Activated naive CD8-positive, alpha-beta T cell treated with anti-CD3 and anti-CD28 coated beads, Interleukin-2, amount 10 ng/mL, durations not matched to agents 7 days and 5 days (primary cell): ENCODE data around the gene KCNJ11. TPM values are rescaled to one million over a fixed set of nuclear protein-coding genes. Genes with fewer than 3 reads are reported as not detected.

Experiments used
- ATAC-seq: fragments of 150-1000 bp; cut with Tn5 transposase; one replicate; pipeline ENCODE4 v1.10.0; 2021; ENCODE audit warnings: low read depth, moderate library complexity
- POLR2A ChIA-PET: fragments of 350-600 bp; sonication (Branson Sonifier 250); formaldehyde crosslinking; loops from one replicate; lab custom pipeline; 2021; ENCODE audit warnings: antibody characterized with exemption; lab: Charles Lee
- DNase-seq: peaks from one replicate; pipeline ENCODE4 v3.0.0; 2021
- H3K27ac Mint-ChIP-seq: one replicate; pipeline ENCODE4 v1.8.0; 2022; ENCODE audit warnings: mild to moderate bottlenecking, mixed read lengths
- H3K27me3 Mint-ChIP-seq: one replicate; pipeline ENCODE4 v1.8.0; 2022; ENCODE audit warnings: mild to moderate bottlenecking, moderate library complexity, mixed read lengths
- H3K36me3 Mint-ChIP-seq: one replicate; pipeline ENCODE4 v1.8.0; 2021; ENCODE audit warnings: mild to moderate bottlenecking, mixed read lengths
- H3K4me1 Mint-ChIP-seq: one replicate; pipeline ENCODE4 v1.8.0; 2021; ENCODE audit warnings: mixed read lengths
- H3K4me3 Mint-ChIP-seq: one replicate; pipeline ENCODE4 v1.8.0; 2022; ENCODE audit warnings: mild to moderate bottlenecking, moderate library complexity, mixed read lengths
- H3K9me3 Mint-ChIP-seq: one replicate; pipeline ENCODE4 v1.8.0; 2021; ENCODE audit warnings: mixed read lengths
- total RNA-seq, 2 experiments: library from RNA; stranded (reverse); gene quantifications; one replicate each; pipeline ENCODE4 v1.2.3, GENCODE V29; 2021

The KCNJ11 gene
- total RNA-seq, 2 experiments from 2014 or later, result 1.8 to 2.7 TPM

- no peaks in the 10 kb centered on the region for H3K9me3 Mint-ChIP-seq
- ATAC-seq (no peak), DNase-seq (no peak)
- no peak overlapping the region for H3K27ac Mint-ChIP-seq
- peaks cover 8% of the 10 kb centered on the region for H3K27me3 Mint-ChIP-seq
- peaks cover 8% of the 10 kb centered on the region for H3K4me1 Mint-ChIP-seq
- POLR2A ChIA-PET, result no interaction called here
- no peaks in the 10 kb centered on the region for H3K36me3 Mint-ChIP-seq
- no peak overlapping the region for H3K4me3 Mint-ChIP-seq
Observed at GRCh38 chr11:17393472-17393871, 5.0 kb upstream of the KCNJ11 start.

- POLR2A ChIA-PET, result no interaction called here
Observed at GRCh38 chr11:17392872-17393271, 4.4 kb upstream of the KCNJ11 start.

GRCh38 chr11:17391493-17392355 lies 3.3 kb upstream of the KCNJ11 start:
- peak overlapping the region; percentile 32 for H3K27ac Mint-ChIP-seq
- no peak for ATAC-seq
- POLR2A ChIA-PET, result interaction anchor here (0.6 kb wide), 1 partner anchor 545 kb away, joined by 3 read pairs; no protein-coding TSS in a partner anchor

More at GRCh38 chr11:17392872-17393271, 4.4 kb upstream of the KCNJ11 start:
- H3K36me3 Mint-ChIP-seq, result no peaks in the 10 kb centered on the region
- no peak overlapping the region for H3K4me3 Mint-ChIP-seq
- ATAC-seq (no peak), DNase-seq (no peak)
- peaks cover 6% of the 10 kb centered on the region for H3K27me3 Mint-ChIP-seq
- no peaks in the 10 kb centered on the region for H3K9me3 Mint-ChIP-seq
- H3K4me1 Mint-ChIP-seq, result peaks cover 10% of the 10 kb centered on the region
- H3K27ac Mint-ChIP-seq, result no peak overlapping the region

DNA sequence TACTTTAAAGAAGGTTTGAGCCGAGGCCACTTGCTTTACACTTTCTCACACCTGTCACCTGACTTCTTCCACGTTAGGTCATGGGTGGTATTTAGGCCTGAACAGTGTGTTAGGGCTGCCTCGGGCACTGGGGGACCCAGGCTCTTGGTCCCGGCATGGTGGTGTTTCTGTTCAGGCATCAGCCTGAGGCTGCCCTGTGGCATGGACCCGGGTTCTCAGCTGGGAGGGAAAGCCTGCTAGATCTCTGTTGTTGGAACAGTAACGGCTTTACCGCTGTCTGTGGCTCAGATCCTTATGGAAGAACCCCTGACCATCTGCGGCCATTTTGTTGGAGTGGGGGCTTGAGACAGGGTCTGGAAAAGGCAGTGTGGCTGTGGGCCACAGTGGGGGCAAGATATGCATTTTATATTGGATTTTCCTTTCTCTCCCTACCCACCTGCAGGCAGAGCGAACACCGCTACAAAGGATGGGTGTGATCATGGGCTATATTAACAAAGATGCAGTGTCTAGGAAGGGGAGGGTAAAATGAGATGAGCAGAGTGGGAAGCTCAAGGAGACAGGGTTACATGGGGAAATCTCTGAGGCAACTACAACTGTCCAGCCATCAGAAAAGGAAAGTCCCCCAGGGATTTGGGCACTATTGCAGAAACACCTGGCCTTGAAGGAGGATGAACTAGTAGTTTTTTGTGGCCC lies 1.6 kb upstream of the KCNJ11 start:
- H3K36me3 Mint-ChIP-seq, result no peaks in the 10 kb centered on the region
- POLR2A ChIA-PET, result interaction anchor here (0.7 kb wide), 1 partner anchor 375 kb away, joined by 5 read pairs; no protein-coding TSS in a partner anchor
- peak overlapping the region; percentile 72 for H3K4me3 Mint-ChIP-seq
- peak overlapping the region; percentile 67 for H3K27ac Mint-ChIP-seq
- peaks cover 7% of the 10 kb centered on the region for H3K27me3 Mint-ChIP-seq
- ATAC-seq, result no peak
- no peaks in the 10 kb centered on the region for H3K9me3 Mint-ChIP-seq
- DNase-seq, result no peak
- H3K4me1 Mint-ChIP-seq, result peaks cover 14% of the 10 kb centered on the region

More at GRCh38 chr11:17391493-17392355, 3.3 kb upstream of the KCNJ11 start:
- H3K4me3 Mint-ChIP-seq, result no peak overlapping the region
- no peaks in the 10 kb centered on the region for H3K9me3 Mint-ChIP-seq
- DNase-seq, result no peak
- peaks cover 6% of the 10 kb centered on the region for H3K27me3 Mint-ChIP-seq
- H3K4me1 Mint-ChIP-seq, result peaks cover 12% of the 10 kb centered on the region
- no peaks in the 10 kb centered on the region for H3K36me3 Mint-ChIP-seq

- peak; percentile 70 for ATAC-seq
- peaks cover 15% of the 10 kb centered on the region for H3K4me1 Mint-ChIP-seq
- peaks cover 10% of the 10 kb centered on the region for H3K27me3 Mint-ChIP-seq
- peak; percentile 91 for DNase-seq
- peak overlapping the region; percentile 84 for H3K4me3 Mint-ChIP-seq
- POLR2A ChIA-PET, result interaction anchor here (0.6 to 1.4 kb wide), 5 partner anchors 22 to 376 kb away, joined by 3 to 5 read pairs (median 4); no protein-coding TSS in a partner anchor
- peak overlapping the region; percentile 70 for H3K27ac Mint-ChIP-seq
- H3K9me3 Mint-ChIP-seq, result no peaks in the 10 kb centered on the region
- no peaks in the 10 kb centered on the region for H3K36me3 Mint-ChIP-seq
Observed at GRCh38 chr11:17389211-17389956, 925 bp upstream of the KCNJ11 start.

DNA sequence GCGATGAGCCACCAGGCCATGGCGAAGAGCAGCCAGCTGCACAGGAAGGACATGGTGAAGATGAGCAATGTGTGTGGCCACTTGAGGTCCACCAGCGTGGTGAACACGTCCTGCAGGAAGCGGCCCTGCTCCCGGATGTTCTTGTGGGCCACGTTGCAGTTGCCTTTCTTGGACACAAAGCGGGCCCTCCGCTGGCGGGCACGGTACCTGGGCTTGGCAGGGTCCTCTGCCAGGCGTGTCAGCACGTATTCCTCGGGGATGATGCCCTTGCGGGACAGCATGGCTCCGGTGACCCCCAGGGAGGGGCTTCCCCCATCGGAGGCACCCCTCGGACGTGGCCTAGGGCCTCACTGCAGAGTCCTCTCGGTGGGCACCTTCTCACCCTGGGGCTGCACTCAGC lies 648 bp downstream of the KCNJ11 start:
- DNase-seq, result no peak
- POLR2A ChIA-PET, result no interaction called here
- peak overlapping the region; percentile 50 for H3K4me3 Mint-ChIP-seq

GRCh38 chr11:17387254-17387653 lies 1.2 kb downstream of the KCNJ11 start:
- POLR2A ChIA-PET, result no interaction called here
- H3K27ac Mint-ChIP-seq, result no peak overlapping the region
- H3K36me3 Mint-ChIP-seq, result no peaks in the 10 kb centered on the region

More for the DNA sequence above, 648 bp downstream of the KCNJ11 start:
- Mint-ChIP-seq H3K27me3 (peaks cover 10% of the 10 kb centered on the region), H3K27ac (no peak overlapping the region), H3K9me3 (no peaks in the 10 kb centered on the region), H3K4me1 (peaks cover 14% of the 10 kb centered on the region), H3K36me3 (no peaks in the 10 kb centered on the region)
- ATAC-seq, result no peak

DNA sequence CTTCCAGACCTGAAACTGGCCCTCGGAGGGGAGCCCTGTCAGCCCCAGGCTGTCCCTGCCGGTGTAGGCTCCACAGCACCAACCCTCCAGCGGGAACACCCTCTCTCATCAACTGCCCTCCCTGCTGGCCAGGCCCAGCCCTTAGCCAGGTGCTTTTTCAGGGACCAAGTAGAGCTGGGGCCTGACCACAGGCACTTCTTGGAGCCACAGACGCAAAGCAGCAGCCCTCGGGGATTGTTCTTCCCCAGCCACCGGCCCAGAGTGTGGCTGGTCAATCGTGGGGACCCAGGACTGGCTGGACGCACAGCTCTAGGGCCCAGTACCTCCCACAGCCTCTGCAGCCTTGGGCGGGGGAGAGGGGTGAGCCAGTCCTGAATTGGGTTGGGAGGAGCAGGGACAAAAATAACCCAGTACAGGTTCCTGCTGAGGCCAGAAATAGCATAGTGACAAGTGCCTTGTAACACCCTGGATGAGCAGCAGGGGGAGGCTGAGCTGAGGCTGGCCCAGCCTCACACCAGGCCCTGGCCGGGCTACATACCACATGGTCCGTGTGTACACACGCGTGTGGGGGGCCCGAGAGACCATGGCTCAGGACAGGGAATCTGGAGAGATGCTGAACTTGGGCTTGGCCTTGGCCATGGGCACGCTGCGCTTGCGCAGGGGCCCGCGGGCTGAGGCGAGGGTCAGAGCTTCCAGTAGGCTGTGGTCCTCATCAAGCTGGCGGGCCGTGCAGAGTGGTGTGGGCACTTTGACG lies 2.0 kb downstream of the KCNJ11 start:
- no peak overlapping the region for H3K27ac Mint-ChIP-seq
- H3K4me1 Mint-ChIP-seq, result peaks cover 14% of the 10 kb centered on the region
- H3K9me3 Mint-ChIP-seq, result no peaks in the 10 kb centered on the region
- peak; percentile 62 for DNase-seq
- POLR2A ChIA-PET, result no interaction called here
- H3K27me3 Mint-ChIP-seq, result peaks cover 10% of the 10 kb centered on the region
- ATAC-seq, result peak; percentile 44
- no peaks in the 10 kb centered on the region for H3K36me3 Mint-ChIP-seq
- H3K4me3 Mint-ChIP-seq, result peak overlapping the region; percentile 13

More at GRCh38 chr11:17387254-17387653, 1.2 kb downstream of the KCNJ11 start:
- Mint-ChIP-seq H3K27me3 (peaks cover 10% of the 10 kb centered on the region), H3K4me3 (peak overlapping the region; percentile 50), H3K9me3 (no peaks in the 10 kb centered on the region), H3K4me1 (peaks cover 14% of the 10 kb centered on the region)
- no peak for DNase-seq
- no peak for ATAC-seq

DNA sequence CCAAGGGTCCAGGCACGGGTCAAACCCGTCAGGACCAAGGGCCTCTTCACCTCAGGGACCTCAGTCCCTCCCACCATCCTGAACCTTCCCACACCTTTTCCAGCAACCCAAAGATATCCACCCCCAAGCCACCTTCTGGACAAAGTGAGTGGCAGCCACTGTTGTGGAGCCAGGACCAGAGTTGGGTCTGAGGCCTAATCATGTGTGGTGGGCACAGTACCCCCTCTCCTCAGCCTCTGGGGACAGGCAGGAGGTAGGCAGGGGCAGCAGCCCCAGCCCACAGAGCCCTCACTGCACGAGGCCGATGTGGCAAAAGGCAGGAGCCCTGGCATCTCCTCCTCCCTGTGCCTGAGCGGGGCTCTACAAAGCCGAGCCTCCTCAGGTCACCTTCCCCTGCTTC lies 2.5 kb downstream of the KCNJ11 start:
- ATAC-seq (no peak), DNase-seq (no peak)
- no peaks in the 10 kb centered on the region for H3K36me3 Mint-ChIP-seq
- peaks cover 14% of the 10 kb centered on the region for H3K4me1 Mint-ChIP-seq
- peaks cover 4% of the 10 kb centered on the region for H3K27me3 Mint-ChIP-seq
- no peak overlapping the region for H3K27ac Mint-ChIP-seq
- H3K9me3 Mint-ChIP-seq, result no peaks in the 10 kb centered on the region
- POLR2A ChIA-PET, result no interaction called here
- no peak overlapping the region for H3K4me3 Mint-ChIP-seq

DNA sequence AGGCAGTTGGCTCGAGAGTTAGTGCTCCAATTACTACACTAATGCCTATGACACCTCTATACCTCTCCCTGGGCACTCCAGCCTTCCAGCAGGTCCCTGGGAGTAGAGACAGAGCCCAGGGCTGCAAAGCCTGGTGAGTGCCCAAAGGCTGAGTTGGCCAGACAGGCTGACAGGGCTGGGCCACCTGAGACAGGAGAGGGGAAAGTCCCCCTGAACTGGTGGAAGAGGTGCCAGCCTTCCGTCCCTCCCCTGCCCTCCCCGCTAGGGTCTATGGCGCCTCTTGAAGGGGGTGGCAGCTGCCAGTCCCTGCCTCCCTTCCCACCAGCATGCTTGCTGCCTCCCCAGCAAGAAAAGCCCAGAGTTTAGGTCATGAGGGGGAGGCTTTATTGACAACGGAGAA lies 3.0 kb downstream of the KCNJ11 start:
- Mint-ChIP-seq H3K4me1 (peaks cover 14% of the 10 kb centered on the region), H3K27me3 (peaks cover 4% of the 10 kb centered on the region), H3K4me3 (no peak overlapping the region), H3K27ac (no peak overlapping the region), H3K9me3 (no peaks in the 10 kb centered on the region), H3K36me3 (no peaks in the 10 kb centered on the region)
- DNase-seq (no peak), ATAC-seq (no peak)
- POLR2A ChIA-PET, result no interaction called here

- POLR2A ChIA-PET, result interaction anchor here (1.0 to 1.3 kb wide), 4 partner anchors 18 to 144 kb away, joined by 3 to 6 read pairs (median 4); no protein-coding TSS in a partner anchor
- H3K9me3 Mint-ChIP-seq, result no peaks in the 10 kb centered on the region
- peaks cover 7% of the 10 kb centered on the region for H3K4me1 Mint-ChIP-seq
- ATAC-seq, result peak; percentile 50
- peaks cover 3% of the 10 kb centered on the region for H3K36me3 Mint-ChIP-seq
- H3K27ac Mint-ChIP-seq, result no peak overlapping the region
- DNase-seq, result peak; percentile 86
- H3K27me3 Mint-ChIP-seq, result peaks cover 4% of the 10 kb centered on the region
- no peak overlapping the region for H3K4me3 Mint-ChIP-seq
Observed at GRCh38 chr11:17384002-17384511, 4.4 kb downstream of the KCNJ11 start.

DNA sequence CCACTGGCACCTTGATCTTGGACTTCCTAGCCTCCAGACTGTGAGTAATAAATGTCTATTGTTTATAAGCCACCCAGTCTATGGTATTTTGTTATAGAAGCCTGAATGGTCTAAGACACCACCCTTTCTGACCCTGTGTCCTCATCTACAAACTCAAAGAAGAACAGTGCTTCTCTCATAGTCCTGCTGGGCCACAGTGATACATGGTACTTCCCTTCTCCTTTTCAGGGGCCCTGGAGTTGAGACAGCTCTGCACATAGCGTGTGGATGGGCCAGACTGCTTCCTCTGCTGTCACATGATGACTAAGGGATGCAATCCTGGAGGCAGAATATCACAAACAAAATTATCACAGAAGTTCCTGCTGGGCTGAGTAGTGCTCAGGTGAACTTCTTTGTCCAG lies 5.0 kb downstream of the KCNJ11 start:
- ATAC-seq (no peak), DNase-seq (no peak)
- POLR2A ChIA-PET, result interaction anchor here (1.0 to 1.3 kb wide), 4 partner anchors 18 to 144 kb away, joined by 3 to 6 read pairs (median 4); no protein-coding TSS in a partner anchor
- H3K4me1 Mint-ChIP-seq, result peaks cover 7% of the 10 kb centered on the region
- peaks cover 1% of the 10 kb centered on the region for H3K9me3 Mint-ChIP-seq
- no peak overlapping the region for H3K4me3 Mint-ChIP-seq
- peaks cover 3% of the 10 kb centered on the region for H3K36me3 Mint-ChIP-seq
- peaks cover 5% of the 10 kb centered on the region for H3K27me3 Mint-ChIP-seq
- H3K27ac Mint-ChIP-seq, result no peak overlapping the region
